HG03108 (cell line): Measurements from ENCODE around the gene SYNJ2BP.
"Not testable (repeated sequence)": the region's sequence is repeated elsewhere in the genome, so short reads cannot be mapped to it uniquely, and the experiment has no call there.

ENCODE experiments used
- ATAC-seq: cut with Tn5 transposase; IDR thresholded peaks from one replicate; pipeline ENCODE4 v1.9.1; 2021; ENCODE audit warnings: moderate library complexity; ENCODE audit not compliant: unreplicated experiment

The SYNJ2BP gene

GRCh38 chr14:70416725-70417349, at the start of gene SYNJ2BP:
Gene SYNJ2BP, minus strand, starts transcription at chr14:70417090. Its CDS starts 127 bp downstream, at chr14:70416963.
- no peak for ATAC-seq

DNA sequence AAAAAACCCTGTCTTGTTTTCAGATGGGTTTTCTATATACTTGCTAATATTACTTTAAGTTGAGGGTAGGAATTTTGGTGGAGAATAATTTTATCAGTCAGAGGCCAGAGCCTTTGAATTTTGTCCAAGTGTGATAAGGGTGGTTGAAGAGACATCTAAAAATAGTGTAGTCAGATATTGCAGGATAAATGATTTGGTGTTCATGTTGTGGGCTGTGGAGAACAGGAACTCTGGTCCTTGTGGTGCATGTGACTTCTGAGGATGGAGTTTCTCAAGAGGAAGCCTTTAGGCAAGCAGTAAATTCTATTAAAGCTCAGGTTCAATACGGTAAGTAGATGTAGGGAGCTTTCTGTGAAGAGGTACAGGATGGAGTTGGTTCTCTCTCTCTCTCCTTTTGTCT, 37.8 kb upstream of the SYNJ2BP start:
- no peak for ATAC-seq

GRCh38 chr14:70451874-70452273, 35.0 kb upstream of the SYNJ2BP start, which contains the start of gene ADAM21:
Gene ADAM21, plus strand, starts transcription at chr14:70452174. Its CDS starts 5,326 bp downstream, at chr14:70457500.
- no peak for ATAC-seq

- ATAC-seq: no peak
Measured at GRCh38 chr14:70448633-70449340, 31.9 kb upstream of the SYNJ2BP start.

- no peak for ATAC-seq
Measured at GRCh38 chr14:70442750-70443149, 25.9 kb upstream of the SYNJ2BP start.

- no peak for ATAC-seq
Measured at GRCh38 chr14:70441641-70442040, 24.8 kb upstream of the SYNJ2BP start.

DNA sequence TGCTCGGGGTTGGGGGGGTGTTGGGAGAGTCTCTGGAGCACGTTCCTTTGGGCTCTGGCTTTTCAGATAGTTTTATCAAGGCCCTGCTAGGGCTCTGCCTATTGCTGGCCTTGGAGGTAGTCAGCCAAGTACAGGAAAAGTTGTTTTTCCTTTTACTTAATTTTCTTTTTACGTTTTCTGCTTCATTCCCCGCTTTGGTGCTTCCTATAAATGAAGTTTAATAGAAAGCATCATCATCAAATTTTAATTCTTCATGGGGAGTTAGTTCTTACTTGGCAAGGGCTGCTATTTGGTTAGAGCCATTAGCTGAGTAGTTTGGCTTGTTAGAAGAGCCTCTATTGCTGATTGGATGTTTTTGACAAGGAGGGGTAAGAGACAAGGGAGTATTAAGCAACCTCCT, 20.0 kb upstream of the SYNJ2BP start:
- no peak for ATAC-seq

DNA sequence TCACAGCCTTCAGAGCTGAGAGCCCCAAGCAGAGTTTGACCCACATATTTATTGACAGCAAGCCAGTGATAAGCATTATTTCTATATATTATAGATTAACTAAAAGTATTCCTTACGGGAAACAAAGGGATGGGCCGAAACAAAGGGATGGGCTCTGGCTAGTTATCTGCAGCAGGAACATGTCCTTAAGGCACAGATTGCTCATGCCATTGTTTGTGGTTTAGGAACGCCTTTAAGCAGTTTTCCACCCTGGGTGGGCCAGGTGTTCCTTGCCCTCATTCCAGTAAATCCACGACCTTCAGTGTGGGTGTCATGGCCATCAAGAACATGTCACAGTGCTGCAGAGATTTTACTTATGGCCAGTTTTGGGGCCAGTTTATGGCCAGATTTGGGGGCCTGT, 9.7 kb upstream of the SYNJ2BP start:
- not testable (repeated sequence) for ATAC-seq

DNA sequence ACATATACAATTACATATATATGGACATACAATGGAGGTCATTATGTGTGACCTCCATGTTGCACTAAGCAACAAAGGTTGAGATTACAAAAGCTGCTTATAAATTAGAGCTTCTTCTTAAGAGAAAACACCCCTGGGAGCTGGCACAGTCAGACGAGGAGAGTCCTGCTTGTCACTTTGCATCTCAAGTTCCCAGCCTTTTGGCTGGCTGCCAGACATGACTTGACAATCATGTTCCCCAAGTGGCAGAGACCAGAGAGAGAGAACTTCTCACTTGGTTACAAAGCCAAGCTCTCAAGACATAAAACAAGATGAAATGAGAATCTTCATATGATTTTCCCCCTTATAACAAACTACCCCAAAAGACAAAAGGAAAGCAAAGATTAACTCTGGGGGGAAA, 8.5 kb upstream of the SYNJ2BP start:
- no peak for ATAC-seq

DNA sequence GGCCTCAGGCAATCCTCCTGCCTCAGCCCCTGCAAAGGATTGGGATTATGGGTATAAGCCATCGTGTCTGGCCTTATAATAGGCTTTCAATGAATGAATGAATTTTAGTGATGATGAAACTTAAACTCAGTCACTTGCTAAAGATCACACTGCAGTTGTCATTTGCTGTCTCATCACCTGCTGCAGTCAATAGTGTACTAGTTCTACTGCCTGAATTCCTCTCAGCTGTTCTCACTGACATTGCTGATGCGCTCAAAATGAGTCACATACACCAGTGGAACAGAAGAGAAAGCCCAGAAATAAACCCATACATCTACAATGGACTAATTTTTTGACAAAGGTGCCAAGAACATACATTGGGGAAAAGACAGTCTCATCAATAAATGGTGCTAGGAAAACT, 5.6 kb upstream of the SYNJ2BP start:
- ATAC-seq: no peak

GRCh38 chr14:70419270-70419931, 2.5 kb upstream of the SYNJ2BP start:
- not testable (repeated sequence) for ATAC-seq

DNA sequence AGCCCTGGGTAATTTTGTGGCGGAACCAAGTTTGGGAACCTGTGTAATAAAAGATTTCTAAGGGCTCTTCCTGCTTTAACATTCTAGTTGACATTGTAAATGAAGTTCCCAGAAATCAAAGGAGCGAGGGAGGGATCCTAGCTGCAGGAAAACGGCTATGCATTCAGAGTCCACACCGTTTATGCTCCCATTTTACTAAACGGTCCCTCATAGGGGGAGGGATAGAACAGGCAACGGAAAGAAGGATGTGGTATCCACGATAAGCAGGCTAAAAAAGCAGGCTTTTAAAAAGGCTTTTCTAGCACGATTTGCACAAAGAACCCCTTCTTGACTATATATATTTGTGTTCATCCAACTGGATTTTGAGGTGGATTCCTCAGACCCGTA, 559 bp downstream of the SYNJ2BP start:
- ATAC-seq: no peak

DNA sequence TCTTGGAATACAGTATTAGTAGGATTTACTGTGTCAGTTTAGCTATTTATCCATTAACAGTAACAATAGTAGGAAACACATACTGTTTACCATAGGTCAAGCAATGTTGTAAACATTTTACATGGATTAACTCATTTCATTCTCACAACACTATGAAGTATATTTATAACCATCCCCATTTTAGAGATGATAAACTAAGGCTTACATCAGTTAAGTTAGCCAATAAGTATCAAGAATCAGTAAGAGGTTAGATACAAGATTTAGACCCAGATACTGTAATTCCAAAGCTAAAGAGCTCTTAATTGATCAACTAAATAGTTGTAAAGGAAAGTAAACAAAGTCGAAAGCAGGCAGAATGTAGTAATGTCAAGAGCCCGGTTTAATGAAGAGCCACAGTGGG, 1.1 kb downstream of the SYNJ2BP start:
- ATAC-seq: no peak

GRCh38 chr14:70407621-70408020, 9.3 kb downstream of the SYNJ2BP start:
- ATAC-seq: no peak

DNA sequence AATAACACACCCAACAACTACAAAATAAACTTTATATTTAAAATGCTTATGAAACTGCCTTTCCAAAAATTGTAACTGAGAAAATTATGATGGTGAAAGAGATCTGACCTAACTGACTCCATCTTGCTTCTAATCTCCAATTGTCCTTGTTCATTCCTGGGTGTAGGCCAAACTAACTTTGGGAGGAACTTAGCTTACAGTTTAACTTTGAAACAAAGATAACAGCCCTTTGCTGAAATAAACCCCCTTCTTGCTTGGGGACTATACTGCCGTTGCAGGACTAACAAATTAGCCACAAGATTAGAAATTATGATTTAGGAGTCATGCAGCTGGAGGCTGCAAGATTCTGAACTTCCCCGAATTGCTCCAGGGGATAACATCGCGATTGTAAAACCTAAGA, 10.7 kb downstream of the SYNJ2BP start:
- not testable (repeated sequence) for ATAC-seq

DNA sequence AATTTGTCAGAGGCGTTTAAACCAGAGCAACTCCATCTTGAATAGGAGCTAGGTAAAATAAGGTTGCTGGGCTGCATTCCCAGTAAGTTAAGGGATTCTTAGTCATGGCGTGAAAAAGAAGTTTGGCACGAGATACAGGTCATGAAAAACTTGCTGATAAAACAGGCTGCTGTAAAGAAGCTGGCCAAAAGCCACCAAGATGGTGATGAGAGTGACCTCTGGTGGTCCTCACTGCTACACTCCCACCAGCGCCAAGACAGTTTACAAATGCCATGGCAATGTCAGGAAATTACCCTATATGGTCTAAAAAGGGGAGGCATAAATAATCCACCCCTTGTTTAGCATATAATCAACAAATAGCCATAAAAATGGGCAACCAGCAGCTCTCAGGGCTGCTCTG, 13.6 kb downstream of the SYNJ2BP start:
- ATAC-seq: not testable (repeated sequence)

GRCh38 chr14:70401643-70402042, 15.2 kb downstream of the SYNJ2BP start:
- ATAC-seq: no peak

DNA sequence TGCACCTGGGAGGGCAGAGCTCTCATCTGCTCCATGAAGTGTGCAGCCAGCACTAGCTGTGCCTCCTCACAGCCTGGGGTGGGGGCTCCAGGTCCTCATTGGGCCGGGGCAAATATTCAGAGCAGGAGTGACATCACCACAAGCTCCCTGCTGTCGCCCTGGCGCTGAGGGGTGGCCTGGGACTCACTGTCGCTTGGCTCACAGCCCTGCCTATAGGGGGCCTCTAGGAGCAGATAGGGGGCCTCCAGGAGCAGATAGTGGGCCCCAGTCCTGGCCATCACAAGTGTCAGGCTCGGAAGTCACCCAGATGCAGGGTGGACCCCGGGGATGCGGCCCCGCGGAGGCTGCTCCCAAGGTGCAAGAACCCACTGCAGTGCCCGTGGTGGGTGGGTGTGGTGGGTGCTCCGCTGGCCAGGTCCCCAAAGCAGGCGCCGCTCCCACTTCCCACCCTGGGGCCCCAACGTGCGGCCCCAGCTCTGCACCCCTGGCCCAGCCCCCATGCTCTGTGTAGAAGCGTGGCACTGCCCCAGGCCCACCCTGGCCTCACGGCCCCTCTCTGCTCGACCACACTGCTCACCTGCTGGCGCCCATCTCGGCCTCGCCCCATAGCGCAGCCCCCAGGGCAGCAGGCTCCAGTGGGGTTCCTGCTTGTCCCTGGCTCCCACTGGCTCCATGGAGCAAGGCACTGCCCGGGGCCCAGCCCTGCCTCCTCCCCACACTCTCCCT, 18.0 kb downstream of the SYNJ2BP start:
- ATAC-seq: no peak

DNA sequence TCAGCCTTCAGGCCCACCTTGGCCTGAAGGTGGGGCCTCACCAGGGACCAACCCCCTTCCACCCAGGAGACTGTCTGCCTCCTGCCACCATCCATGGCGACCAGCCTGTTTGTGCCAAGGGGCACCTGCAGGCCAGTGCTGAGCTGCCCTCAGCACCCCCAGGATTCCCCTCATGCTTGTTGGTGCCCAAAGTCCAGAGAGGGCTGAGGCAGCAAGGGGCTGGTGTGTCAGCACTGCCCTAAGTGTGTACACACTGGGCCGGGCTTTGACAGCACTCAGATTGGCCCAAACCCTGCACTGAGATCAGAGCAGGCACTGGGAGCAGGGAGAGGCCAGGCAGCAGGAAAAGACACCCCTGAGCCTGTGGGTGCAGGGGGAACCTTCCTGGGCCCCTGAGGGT, 18.6 kb downstream of the SYNJ2BP start:
- ATAC-seq: no peak

- ATAC-seq: no peak
Measured at GRCh38 chr14:70397746-70398145, 19.1 kb downstream of the SYNJ2BP start.

DNA sequence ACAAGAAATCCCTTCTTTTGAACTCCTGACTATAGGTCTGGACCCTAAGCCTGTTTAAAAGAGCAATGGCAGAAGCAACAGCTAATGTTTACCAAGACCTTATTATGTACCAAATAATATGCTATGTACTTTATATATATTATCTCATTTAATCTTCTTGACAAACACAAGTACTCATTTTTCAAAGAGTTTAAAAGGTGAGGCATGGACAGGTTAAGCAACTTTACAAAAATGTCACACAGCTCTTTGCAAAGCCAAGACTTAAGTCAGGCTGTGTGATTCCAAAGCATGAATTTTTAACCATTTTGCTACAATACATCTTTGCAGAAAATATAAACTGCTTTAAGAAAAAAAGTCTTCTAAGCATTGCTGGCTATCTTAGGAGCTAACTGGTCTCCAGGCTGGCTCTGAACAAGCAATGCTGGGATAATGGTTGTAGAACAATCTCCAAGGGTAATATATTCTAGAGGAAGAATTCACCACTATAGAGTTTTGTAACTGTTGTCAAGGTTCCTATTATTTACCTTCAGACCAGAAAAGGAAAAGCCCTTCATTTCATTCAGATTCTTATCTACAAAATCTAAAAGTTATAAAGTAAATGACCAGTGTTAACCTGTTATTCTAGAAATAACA, 22.1 kb downstream of the SYNJ2BP start:
- ATAC-seq: no peak
